Measurements from ENCODE around the gene TFR2.

The TFR2 gene

GRCh38 chr7:100641463-100641859 is at the start of gene TFR2:
Gene TFR2 (minus strand): TSS chr7:100641552. CDS start chr7:100641509, 43 bp downstream.
- no peak for DNase-seq

GRCh38 chr7:100689230-100690135 is 48.1 kb upstream of the TFR2 start:
- no peak for DNase-seq

DNA sequence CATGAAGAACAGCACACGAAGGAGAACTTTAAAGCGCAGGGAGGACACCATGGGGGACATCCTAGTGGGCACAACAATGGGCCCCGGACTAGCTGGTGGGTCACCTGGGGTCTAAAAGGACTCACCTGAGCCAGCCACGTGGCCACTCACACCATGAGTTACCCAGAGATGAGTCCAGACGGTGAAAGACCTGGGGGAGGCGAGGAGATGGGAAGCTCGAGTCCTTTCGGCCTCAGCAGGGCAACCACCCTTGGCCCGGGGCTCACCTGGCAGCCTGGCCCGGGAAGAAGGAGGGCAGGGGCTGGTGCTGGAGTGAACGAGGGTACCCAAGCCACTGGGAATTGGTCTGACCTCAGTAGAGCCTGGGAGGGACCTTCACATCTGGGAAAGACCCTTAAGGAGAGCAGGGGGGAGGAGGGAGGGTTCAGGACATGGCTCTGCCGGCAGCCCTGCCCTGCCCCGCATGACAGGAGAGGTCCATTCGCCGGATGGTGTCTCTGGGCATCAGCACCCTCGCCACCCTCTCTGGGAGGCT is 47.0 kb upstream of the TFR2 start:
- no peak for DNase-seq

GRCh38 chr7:100687751-100688300 is 46.5 kb upstream of the TFR2 start:
- DNase-seq = no peak

DNA sequence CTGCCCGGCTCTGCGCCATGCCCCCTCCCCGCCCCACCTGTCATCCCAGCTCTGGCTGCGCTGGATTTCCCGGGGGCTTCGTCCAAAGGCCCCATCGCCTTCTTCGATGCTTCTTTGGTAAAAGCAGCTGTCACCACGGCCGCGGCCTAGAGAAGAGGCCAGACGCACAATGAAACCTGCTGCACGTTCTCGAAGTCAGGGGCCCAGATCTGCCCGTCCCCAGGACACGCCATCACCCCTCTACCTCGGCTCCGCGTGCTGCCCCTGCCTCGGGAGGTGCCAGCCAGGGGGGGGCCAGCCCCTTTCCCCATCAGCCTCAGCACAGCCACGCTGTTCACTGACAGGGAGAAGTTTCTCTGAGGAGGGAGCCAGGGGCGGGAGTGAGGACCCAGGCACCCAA is 45.9 kb upstream of the TFR2 start:
- no peak for DNase-seq

- DNase-seq = no peak
Measured at GRCh38 chr7:100686822-100687211, 45.5 kb upstream of the TFR2 start.

- no peak for DNase-seq
Measured at GRCh38 chr7:100686201-100686821, 45.0 kb upstream of the TFR2 start.

GRCh38 chr7:100685631-100686145 is 44.3 kb upstream of the TFR2 start:
- no peak for DNase-seq

DNA sequence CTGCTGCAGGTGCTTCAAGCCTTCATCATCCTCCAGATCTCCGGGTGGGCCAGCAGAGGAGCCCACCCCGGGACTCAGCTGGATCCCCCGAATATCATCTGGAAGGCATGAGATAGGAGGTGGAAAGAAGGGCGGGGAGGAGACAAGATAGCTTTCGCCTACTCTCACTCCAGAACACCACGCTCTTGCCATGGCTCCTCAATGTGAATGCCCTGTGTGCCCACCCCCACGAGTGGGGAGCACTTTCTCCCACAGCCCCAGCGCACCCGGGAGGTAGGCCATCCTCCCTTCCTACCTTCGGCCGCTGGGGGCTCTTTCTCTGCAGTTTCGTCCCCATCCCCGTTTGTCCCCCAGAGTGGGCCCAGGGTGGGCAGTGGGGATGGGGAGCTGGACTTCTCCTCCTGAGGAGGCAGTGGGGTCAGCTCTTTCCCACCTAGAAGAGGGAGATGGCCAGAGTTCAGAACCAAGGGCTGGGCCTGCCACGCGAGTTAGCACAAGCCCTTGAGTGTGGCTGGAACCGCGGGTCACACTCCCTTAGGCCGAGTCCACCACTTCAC is 43.8 kb upstream of the TFR2 start:
- no peak for DNase-seq

GRCh38 chr7:100684534-100685042 is 43.2 kb upstream of the TFR2 start:
- no peak for DNase-seq

DNA sequence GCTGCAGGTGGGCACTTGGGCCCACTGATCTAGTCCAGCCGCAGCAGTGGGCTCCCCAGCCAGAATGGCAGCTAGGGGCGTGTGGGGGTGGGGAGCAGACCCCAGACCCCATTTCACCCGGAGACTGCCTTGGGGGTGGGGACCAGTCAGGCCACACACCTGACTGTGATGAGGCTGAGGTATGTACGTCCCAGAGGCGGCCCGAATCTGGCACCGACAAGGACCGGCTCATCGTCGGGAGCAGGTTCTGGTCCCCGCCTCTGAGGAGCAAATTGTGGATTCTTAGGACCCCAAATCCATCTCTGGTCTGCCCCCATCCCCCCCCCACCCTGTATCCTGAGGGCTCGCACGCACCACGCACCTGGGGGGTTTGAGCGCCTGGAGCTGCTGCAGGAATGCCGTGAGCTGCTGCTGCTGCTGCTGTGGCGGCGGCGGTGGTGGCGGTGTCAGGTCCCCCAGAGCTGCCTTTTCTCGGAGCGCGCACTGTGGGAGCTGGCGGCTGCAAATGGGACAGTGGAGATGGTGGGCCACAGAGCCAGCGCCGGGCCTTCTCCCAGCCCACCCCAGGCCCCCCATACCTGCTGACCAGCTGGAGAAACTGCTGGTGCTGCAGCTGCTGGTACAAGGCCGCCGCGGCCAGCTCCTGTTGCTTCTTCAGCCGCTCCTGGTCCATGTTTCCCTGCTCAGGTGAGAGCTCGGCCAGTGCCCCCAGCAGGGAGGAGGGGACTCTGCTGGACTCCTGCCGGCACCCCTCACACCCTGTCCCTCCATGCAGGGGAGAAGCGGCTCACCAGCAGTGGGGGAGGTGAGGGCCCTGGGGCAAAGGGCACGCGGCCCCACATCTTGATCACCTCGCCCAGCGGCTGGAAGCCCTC is 42.5 kb upstream of the TFR2 start:
- DNase-seq = no peak

GRCh38 chr7:100682991-100683658 is 41.8 kb upstream of the TFR2 start:
- no peak for DNase-seq

GRCh38 chr7:100682228-100682741 is 40.9 kb upstream of the TFR2 start:
- no peak for DNase-seq

DNA sequence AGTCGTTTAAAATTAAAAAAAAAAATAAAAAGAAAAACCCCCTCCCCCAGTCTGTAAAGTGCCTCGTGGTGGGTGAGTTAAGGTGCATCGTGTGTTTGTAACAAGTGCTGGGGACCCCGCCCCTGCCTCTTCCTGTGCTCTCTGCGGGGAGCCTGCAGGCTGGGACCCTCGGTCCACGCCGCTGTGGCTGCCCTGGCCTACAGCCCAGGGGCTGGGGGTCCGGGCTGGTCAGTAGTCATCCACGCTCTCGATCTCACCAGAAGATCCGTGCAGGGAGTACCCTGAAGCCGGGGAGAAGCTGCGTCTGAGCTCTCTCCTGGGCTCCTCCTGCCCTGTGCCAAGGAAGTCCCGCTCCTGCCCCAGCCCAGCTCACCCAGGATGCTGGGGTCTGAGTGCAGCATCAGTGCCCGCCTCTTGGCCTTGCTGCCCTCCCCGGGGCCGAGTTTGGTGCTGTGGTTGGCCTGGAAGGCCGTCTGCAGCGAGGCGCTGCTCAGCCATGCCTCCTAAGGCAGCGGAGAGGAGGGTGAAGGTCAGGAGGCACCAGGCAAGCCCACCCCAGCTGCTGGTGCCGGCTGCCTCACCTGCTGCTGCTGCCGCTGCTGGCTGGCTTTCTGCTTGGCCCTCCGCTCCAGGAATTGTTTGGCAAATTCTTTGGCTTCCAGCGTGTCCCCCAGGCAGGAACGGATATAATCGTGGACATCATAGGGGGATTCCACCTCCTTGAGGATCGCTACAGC is 40.3 kb upstream of the TFR2 start:
- DNase-seq = no peak

GRCh38 chr7:100680576-100681271 is 39.4 kb upstream of the TFR2 start:
- no peak for DNase-seq

GRCh38 chr7:100679927-100680575 is 38.7 kb upstream of the TFR2 start:
- peak in 1 of 2 experiments; percentile 15 for DNase-seq

GRCh38 chr7:100679129-100679926 is 38.0 kb upstream of the TFR2 start:
- DNase-seq = no peak

- no peak for DNase-seq
Measured at GRCh38 chr7:100678291-100678984, 37.1 kb upstream of the TFR2 start.

Measured in Kasumi-1 (cell line).